NCI-H2107 treated with DMSO at 0.1 percent for 48 hours (cell line): ENCODE data around the gene EAF2.
"Not testable (repeated sequence)": the region's sequence is repeated elsewhere in the genome, so short reads cannot be mapped to it uniquely, and the experiment has no call there.

Source experiments
- DNase-seq: peaks from one replicate; lab custom pipeline; 2025; ENCODE audit not compliant: unreplicated experiment; lab: John Stamatoyannopoulos, UW

EAF2 gene

DNA sequence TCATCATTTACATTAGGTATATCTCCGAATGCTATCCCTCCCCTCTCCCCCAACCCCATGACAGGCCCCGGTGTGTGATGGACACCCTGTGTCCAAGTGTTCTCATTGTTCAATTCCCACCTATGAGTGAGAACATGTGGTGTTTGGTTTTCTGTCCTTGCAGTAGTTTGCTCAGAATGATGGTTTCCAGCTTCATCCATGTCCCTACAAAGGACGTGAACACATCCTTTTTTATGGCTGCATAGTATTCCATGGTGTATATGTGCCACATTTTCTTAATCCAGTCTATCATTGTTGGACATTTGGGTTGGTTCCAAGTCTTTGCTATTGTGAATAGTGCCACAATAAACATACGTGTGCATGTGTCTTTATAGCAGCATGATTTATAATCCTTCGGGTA is 22.8 kb downstream of the EAF2 start:
- not testable (repeated sequence) for DNase-seq

DNA sequence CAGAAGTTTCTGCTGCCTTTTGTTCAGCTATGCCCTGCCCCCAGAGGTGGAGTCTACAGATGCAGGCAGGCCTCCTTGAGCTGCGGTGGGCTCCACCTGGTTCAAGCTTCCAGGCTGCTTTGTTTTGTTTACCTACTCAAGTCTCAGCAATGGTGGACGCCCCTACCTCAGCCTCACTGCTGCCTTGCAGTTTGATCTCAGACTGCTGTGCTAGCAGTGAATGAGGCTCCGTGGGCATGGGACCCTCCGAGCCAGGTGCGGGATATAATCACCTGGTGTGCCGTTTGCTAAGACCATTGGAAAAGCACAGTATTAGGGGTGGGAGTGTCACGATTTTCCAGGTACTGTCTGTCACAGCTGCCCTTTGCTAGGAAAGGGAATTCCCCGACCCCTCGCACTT is 28.2 kb downstream of the EAF2 start:
- DNase-seq: not testable (repeated sequence)

DNA sequence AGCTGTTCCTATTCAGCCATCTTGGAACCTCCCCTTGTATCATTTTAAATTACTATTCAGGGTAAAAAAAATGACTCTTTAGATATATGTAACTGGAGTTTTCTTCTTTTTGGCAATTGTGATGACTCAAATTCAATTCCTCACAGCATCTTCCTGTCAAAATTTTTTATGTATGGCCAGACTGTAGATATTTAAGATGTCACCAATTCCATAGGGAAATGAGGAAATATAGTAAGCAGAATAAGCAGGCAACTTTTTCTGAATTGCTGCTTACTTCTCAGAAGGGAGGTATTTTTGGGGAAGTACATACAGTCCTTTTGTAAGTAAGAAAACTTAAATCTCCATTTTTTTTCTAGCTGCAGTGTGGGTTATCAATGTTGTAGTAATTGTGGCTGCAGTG is 28.8 kb downstream of the EAF2 start:
- no peak for DNase-seq

DNA sequence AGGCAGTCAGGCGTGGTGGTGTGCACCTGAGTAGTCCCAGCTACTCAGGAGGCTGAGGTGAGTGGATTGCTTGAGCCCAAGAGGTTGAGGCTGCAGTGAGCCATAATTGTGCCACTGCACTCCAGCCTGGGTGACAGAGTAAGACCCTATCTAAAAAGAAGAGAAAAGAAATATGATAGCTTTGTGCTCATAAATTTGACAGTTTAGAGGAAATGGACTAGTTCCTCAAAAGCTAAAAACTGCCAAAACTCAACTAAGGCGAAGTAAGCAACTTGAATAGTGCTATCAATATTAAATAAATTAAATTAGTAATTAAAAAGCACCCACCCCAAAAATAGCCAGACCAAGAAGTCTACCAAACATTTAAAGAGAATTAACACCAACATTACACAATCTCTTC is 34.7 kb downstream of the EAF2 start:
- no peak for DNase-seq

DNA sequence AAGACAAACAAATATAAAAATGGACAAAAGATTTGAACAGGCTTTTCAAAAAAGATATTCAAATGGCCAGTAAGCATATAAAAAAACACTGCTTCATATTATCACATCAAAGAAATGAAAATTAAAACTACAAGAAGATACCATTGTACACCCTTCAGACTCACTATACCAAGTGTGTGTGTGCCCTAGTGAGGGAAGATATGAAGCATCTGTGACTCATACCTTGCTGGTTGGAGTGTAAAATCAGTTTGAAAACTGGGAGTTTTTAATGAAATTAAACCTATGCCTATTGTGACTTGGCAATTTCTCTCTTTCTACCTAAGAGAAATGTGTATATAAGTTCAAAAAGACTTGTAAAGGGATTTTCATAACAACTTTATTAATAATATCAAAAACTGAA is 35.7 kb downstream of the EAF2 start:
- no peak for DNase-seq

DNA sequence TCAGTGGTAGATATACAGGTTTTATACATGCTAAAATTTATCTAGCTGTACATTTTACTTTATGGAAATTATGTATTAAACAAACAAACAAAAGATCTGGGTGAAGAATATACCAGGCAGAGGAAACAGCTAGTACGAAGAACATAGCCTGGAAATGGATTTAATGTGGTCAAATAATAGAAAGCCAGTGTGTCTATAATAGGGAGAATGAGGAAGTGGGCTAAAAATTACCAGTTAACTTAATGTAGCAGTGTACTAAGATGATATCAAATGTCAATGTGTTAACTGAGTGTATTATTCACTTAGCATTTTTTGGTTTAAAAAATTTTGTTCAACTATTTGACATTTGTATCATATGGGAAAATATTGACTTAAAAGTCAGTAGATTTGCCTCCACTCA is 36.4 kb downstream of the EAF2 start:
- DNase-seq: no peak

DNA sequence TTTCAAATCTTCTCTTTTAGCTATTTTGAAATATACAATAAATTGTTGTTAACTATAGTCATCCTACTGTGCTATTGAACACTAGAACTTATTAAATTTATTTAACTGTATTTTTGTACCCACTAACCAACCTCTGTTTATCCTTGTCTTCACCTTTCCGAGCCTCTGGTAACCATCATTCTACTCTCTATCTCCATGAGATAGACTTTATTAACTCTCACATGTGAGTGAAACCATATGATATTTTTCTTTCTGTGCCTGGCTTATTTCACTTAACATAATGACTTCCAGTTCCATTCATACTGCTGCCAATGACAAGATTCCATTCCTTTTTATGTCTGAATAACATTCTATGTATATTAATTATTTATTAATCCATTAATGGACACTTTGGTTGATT is 43.4 kb downstream of the EAF2 start:
- no peak for DNase-seq

DNA sequence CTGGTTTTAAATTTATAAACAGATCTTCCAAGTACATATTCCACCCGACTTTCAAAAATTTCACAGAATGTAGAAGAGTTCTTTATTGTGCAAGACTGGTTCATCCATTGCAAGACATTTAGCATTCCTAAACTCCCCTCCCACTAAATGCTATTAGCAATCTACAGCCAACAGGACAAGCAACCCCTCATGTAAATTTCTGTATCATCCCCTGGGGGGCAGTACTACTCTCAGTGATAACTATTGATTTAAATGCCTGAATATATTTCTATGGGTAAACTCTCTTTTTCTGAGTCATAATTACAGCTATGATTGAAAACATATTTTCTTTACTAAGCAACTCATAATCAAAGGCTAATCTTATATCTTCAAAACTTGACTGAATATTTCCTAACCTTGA is 48.5 kb downstream of the EAF2 start:
- no peak for DNase-seq

DNA sequence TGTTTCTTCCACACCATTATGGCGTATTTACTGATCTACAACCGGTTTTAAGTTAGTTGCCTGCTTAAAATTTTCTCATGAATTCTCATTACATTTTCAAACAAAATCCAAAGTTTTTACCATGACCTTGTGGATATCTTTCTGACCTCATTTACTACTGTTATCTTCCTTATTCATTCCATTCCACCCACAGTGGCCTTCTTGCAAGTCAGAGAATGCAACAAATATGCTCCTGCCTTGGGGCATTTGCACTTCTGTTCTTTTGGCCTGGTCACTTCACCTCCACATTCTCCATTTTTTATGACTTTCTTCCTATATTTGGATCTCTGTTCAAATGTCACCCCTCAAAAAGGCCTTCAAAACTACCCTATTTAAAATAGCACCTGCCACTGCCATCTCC is 50.4 kb downstream of the EAF2 start:
- no peak for DNase-seq

DNA sequence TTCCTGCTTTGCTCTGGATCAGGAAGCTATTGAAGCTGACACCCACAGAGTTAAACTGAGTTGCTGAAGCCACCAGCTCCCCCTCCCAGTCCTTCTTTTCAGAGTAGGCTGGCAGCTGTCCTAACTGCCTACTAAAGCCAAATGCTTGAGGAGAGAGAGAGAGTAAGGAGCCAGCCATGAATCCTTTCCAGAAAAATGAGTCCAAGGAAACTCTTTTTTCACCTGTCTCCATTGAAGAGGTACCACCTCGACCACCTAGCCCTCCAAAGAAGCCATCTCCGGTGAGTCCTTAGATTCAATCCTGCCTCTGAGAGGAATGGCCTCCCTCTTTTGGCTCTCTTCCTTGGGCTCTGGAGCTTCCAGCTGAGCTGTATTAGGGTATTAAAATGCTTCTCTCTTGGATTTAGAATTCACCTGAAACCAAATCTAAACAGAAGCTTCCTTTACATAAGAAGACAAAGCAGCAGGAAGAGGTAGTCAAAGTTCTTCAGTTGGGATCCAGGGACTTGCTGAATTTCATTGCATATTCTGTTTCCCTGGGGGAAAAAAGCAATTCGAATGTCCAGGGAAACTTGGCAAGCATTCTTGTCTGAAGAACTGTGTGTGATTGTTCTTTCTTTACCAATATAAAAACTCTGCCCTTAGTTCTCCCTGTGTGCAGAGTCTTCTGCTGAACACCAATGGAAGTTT is 59.4 kb downstream of the EAF2 start, which contains the start of gene SLC15A2:
TSS of gene SLC15A2 (plus strand) at position 101 of the 690 bp plus-strand sequence. CDS start at position 177, 76 bp downstream.
- DNase-seq: no peak

DNA sequence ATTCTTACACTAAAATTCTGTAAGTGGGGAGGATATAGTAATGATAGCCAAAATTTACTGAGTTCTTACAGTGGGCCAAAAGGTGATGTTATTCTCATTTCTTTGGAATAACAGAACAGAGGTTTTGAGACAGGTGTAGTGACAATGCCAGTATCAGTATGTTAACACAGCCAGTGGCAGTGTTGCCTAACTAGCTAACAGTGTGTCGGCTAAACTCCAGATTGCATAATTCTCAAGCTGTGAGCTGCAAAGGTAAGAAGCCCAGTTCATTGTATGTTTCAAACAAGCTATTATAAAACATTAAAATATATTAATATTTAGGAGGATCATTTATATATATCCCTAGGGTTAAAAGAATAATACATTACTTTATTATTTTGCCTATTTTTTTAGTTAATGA is 60.1 kb downstream of the EAF2 start:
- no peak for DNase-seq

DNA sequence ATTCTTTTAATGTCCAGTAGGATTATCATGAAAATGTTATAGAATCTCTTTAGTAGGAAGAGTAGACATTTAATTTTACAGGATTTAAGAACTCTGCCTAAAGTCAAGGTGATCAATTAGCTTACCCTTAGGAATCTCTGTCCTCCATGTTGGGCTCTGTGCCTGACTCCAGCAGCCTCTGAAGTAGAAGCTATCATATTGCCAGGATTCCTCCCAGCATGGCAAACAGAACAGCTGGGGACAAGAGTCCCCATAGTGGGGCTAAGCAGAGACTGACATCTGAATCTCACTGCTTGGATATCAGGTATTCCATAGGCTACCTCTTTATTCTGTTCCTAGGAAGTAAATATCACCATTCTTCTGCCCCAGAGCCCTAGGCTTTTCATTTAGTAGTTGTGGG is 60.7 kb downstream of the EAF2 start:
- DNase-seq: no peak

DNA sequence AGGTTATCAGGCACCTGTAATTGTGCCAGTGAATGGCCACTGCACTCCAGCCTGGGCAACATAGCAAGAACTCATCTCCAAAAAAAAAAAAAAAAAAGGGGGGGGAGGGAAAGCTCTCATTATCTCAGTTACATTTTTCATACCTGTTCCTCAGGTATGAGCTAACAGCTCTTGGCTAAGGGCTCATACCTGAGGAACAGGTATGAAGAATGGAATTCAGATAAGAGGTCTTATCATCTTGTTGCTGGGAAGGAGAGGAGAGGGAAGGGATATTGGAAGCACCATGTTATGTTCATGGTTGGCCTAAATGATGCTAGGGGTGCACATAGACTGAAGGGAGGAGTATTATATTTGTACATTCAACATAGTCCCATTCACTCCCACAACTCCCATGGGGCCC is 61.8 kb downstream of the EAF2 start:
- DNase-seq: no peak

DNA sequence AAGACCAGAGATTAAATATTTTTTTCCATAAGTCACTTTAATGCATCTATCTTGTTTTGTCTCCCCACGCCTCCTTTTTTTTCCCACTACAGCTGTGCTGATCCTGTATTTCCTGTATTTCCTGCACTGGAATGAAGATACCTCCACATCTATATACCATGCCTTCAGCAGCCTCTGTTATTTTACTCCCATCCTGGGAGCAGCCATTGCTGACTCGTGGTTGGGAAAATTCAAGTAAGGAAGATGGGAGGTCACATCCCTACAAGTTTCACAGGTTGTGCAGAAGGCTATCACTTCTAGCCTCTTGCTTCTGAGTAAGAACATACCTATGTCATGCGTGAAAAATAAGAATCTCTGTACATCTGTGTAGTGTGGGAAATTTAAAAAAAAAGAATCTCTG is 62.3 kb downstream of the EAF2 start:
- DNase-seq: no peak

DNA sequence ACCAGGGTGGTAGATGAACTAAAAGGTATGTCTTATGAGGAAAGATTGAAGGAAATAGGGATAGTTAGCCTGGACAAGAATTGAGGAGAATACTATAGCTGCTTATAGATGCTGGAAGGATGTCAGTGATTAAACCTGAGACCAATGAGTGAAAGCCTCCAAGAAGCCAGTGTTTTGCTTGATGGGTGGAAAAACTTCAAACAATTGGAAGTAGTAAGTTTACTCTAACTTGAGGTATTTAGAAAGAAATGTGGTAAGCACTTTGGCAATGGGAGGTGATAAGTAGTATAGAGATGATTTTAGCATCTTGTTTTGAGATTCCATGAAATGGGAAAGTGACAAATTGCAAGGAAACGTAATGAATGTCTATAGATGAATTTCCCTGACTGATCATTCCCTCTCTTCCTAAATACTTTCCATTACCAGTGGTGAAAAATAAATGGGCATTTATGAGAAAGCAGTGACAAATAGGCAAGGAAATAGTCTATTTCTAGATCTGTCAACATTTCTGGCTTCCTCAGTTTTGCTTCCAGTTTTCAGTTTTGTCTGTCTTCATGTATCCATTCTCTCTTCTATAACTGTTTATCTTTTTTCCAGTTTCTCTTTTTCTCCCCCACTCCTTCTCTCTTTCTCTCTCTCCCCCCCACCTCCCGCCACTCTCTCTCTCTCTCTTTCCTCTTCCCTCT is 78.4 kb downstream of the EAF2 start:
- DNase-seq: no peak

DNA sequence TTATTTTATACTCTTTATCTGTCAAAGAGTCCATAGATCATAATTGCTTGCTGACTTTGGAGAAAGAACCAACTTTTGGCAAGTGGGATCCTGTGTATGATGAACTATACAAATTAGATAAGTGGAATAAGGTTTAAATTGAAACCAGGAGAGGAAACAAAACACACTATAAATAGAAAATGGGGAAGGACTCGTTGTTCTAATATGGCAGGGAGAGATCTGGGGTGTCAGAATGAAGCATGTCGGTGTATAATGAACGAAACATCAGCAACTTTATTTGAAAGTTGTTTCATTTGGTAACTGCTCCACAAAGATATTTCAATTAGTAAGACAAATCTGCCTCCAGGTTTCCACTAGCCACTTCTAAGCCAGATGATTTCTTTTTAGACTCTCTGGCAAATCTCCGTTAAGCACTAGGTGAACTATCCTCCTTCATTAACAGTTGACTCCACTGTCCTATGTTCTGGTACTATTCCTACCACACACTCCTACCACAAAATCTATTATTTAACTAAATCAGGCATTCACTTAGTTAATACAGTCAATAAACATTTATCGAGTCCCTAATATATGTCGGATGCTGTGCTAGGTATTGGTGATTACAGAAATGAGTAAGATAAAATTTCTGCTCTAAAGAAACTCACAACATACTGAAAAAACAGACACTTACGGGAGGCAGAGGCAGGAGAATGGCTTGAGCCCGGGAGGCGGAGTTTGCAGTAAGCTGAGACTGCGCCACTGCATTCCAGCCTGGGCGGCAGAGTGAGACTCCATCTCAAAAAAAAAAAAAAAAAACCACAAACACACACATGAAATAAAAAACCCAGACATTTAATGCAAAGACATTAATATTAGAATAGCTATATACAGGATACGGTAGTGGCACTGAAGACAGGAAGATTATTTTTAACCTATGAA is 79.3 kb downstream of the EAF2 start:
- DNase-seq: no peak

DNA sequence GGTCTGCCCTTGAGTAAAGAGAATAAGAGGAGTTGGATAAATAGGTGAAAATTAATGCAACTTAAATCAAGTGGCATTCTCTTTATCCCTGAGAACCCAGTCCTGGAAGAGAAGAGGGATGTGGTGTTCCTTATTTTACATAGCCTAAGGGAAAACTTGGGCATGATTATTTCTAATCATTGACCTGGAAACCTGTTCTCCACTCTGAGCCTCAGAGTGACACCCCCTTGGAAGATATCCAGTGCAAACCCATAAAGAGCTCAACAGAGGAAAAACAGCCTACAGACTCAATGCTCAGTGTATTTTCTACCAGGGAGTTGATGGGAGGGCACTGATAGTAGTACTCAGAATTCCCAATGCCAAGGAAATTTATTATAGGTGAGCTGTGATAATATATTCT is 81.2 kb downstream of the EAF2 start:
- no peak for DNase-seq

DNA sequence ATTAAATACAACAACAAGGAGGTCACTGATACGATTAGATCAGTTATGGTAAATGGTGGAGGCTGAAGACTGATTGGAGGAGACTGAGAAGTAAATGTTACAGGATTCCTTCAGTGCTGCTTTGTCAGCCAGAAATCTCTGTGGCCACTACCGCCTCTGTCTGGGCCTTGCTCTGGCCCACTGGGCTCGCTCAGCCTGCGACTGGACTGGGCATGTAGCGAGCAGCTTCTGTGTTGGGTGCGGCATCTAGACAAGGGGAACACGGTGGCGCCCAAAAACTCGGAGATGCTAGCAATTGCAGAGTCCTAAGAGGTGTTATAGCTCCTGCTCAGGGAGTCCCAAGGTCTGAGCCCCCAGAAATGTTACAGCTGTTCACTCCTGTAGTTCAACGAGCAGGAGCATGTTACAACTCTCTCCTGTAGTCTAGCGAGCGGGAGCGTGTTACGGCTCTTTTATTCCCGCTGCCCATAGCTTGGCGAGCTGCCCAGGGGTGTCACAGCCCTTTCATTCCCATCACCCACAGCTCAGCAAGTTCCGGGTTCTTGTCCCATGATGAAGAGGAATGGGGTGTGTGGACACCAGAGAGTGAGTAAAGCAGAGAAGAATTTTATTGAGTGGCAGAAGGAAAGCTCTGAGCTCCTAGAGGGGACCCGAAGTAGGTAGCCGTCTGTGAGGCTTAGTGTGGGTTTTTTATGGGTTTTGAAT is 83.9 kb downstream of the EAF2 start:
- DNase-seq: no peak

DNA sequence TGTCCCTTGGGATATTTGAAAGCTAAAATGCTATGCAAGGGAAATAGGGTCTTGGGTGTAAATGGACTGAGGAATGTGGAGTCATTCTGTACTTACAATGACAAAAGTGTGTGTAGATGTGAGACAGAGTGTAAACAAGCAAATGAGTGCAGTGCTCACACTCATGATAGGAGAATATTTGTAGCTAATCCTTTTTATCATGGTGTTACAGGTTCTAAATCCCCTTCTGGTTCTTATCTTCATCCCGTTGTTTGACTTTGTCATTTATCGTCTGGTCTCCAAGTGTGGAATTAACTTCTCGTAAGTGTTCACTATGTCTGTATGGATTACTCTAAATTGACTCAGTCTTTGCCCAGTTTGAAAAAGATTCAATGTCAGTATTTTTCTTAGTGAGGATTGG is 89.7 kb downstream of the EAF2 start:
- DNase-seq: no peak

DNA sequence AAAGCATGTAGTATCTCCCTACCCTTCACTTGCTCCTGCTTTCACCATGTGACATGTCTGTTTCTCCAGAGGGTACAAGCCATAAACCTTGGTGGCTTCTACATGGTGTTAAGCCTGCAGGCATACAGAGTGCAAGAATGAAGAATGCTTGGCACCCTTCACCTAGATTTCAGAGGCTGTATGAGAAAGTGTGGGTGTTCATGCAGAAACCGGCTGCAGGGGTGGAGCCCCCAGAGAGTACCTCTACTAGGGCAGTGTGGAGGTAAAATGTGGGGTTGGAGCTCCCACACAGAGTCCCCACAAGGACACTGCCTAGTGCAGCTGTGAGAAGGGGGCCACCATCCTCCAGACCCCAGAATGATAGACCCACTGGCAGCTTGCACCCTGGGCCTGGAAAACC is 91.4 kb downstream of the EAF2 start:
- no peak for DNase-seq
